ENCODE data around the gene CDKN2A.

The CDKN2A gene

GRCh38 chr9:22002038-22002437, 7.8 kb upstream of the CDKN2A start:
- Histone ChIP-seq H3K4me3 (ENCODE audit: low read depth, low read length) (no peak overlapping the region), H3K27ac (no peak overlapping the region), H3K27me3 (ENCODE audit: insufficient read depth, low read depth, severe bottlenecking) (no peaks in the 10 kb centered on the region), H3K36me3 (no peaks in the 10 kb centered on the region), H3K9me3 (ENCODE audit: severe bottlenecking) (no peaks in the 10 kb centered on the region)
- DNase-seq = no peak
- TF ChIP-seq CTCF (IDR thresholded peaks at IDR 0.05; ENCODE audit: low read depth, low read length) = no peak

GRCh38 chr9:21998026-21998425, 3.8 kb upstream of the CDKN2A start:
- DNase-seq = no peak
- no peak overlapping the region for H3K4me3 ChIP-seq (ENCODE audit: low read depth, low read length)
- TF ChIP-seq CTCF (IDR thresholded peaks at IDR 0.05; ENCODE audit: low read depth, low read length) = no peak
- no peak overlapping the region for H3K27ac ChIP-seq
- H3K27me3 ChIP-seq (ENCODE audit: insufficient read depth, low read depth, severe bottlenecking) = peaks cover 3% of the 10 kb centered on the region
- H3K36me3 ChIP-seq = peaks cover 9% of the 10 kb centered on the region
- H3K9me3 ChIP-seq (ENCODE audit: severe bottlenecking) = no peaks in the 10 kb centered on the region

- Histone ChIP-seq H3K36me3 (peaks cover 9% of the 10 kb centered on the region), H3K9me3 (ENCODE audit: severe bottlenecking) (no peaks in the 10 kb centered on the region), H3K4me3 (ENCODE audit: low read depth, low read length) (no peak overlapping the region), H3K27me3 (ENCODE audit: insufficient read depth, low read depth, severe bottlenecking) (peaks cover 3% of the 10 kb centered on the region), H3K27ac (no peak overlapping the region)
- no peak for DNase-seq
- no peak for TF ChIP-seq CTCF (IDR thresholded peaks at IDR 0.05; ENCODE audit: low read depth, low read length)
Measured at GRCh38 chr9:21997480-21997879, 3.3 kb upstream of the CDKN2A start.

- no peak for TF ChIP-seq CTCF (IDR thresholded peaks at IDR 0.05; ENCODE audit: low read depth, low read length)
- DNase-seq = no peak
- Histone ChIP-seq H3K27ac (no peak overlapping the region), H3K9me3 (ENCODE audit: severe bottlenecking) (no peaks in the 10 kb centered on the region), H3K36me3 (peaks cover 9% of the 10 kb centered on the region), H3K27me3 (ENCODE audit: insufficient read depth, low read depth, severe bottlenecking) (peaks cover 3% of the 10 kb centered on the region), H3K4me3 (ENCODE audit: low read depth, low read length) (no peak overlapping the region)
Measured at GRCh38 chr9:21996858-21997257, 2.7 kb upstream of the CDKN2A start.

GRCh38 chr9:21996438-21996837, 2.2 kb upstream of the CDKN2A start:
- H3K4me3 ChIP-seq (ENCODE audit: low read depth, low read length) = no peak overlapping the region; the same call in 1 of the 2 replicates
- H3K9me3 ChIP-seq (ENCODE audit: severe bottlenecking) = no peaks in the 10 kb centered on the region
- TF ChIP-seq CTCF (IDR thresholded peaks at IDR 0.05; ENCODE audit: low read depth, low read length) = no peak
- no peak overlapping the region; the same call in 1 of the 2 replicates for H3K27ac ChIP-seq
- peaks cover 9% of the 10 kb centered on the region for H3K36me3 ChIP-seq
- no peak for DNase-seq
- peaks cover 3% of the 10 kb centered on the region for H3K27me3 ChIP-seq (ENCODE audit: insufficient read depth, low read depth, severe bottlenecking)

- Histone ChIP-seq H3K4me3 (ENCODE audit: low read depth, low read length) (peak overlapping the region; percentile 90), H3K27ac (peak overlapping the region; percentile 84), H3K9me3 (ENCODE audit: severe bottlenecking) (no peaks in the 10 kb centered on the region), H3K36me3 (peaks cover 9% of the 10 kb centered on the region), H3K27me3 (ENCODE audit: insufficient read depth, low read depth, severe bottlenecking) (peaks cover 3% of the 10 kb centered on the region)
- peak; percentile 27; the same call in 1 of the 2 replicates for TF ChIP-seq CTCF (IDR thresholded peaks at IDR 0.05; ENCODE audit: low read depth, low read length)
- DNase-seq = peak; percentile 51
Measured at GRCh38 chr9:21995666-21996398, 1.6 kb upstream of the CDKN2A start.

Measured in WERI-Rb-1 (cell line).